ENCODE data around the gene TTC34. TPM values are rescaled to one million over a fixed set of nuclear protein-coding genes. Genes with fewer than 3 reads are reported as not detected.
"Not testable (repeated sequence)": the region's sequence is repeated elsewhere in the genome, so short reads cannot be mapped to it uniquely, and the experiment has no call there.

TTC34 gene
- total RNA-seq, 1 experiment from 2014 or later: not detected

GRCh38 chr1:2805801-2806430 is 4.4 kb upstream of the TTC34 start:
- no peak for DNase-seq (ENCODE audit: low read depth)
- in situ Hi-C loops (cut with HindIII; ENCODE audit: low pct_unique_long_range_greater_than_20kb, low sequenced_read_pairs): no loop called here

GRCh38 chr1:2804628-2805351 is 3.3 kb upstream of the TTC34 start:
- in situ Hi-C loops (cut with HindIII; ENCODE audit: low pct_unique_long_range_greater_than_20kb, low sequenced_read_pairs): no loop called here
- DNase-seq (ENCODE audit: low read depth): no peak

GRCh38 chr1:2803931-2804627 is 2.6 kb upstream of the TTC34 start:
- in situ Hi-C loops (cut with HindIII; ENCODE audit: low pct_unique_long_range_greater_than_20kb, low sequenced_read_pairs): no loop called here
- no peak for DNase-seq (ENCODE audit: low read depth)

GRCh38 chr1:2803086-2803930 is 1.8 kb upstream of the TTC34 start:
- no peak for DNase-seq (ENCODE audit: low read depth)
- in situ Hi-C loops (cut with HindIII; ENCODE audit: low pct_unique_long_range_greater_than_20kb, low sequenced_read_pairs): no loop called here

GRCh38 chr1:2802421-2802961 is 998 bp upstream of the TTC34 start:
- in situ Hi-C loops (cut with HindIII; ENCODE audit: low pct_unique_long_range_greater_than_20kb, low sequenced_read_pairs): no loop called here
- DNase-seq (ENCODE audit: low read depth): no peak

GRCh38 chr1:2801046-2801445 is 447 bp downstream of the TTC34 start:
- in situ Hi-C loops (cut with HindIII; ENCODE audit: low pct_unique_long_range_greater_than_20kb, low sequenced_read_pairs): no loop called here
- no peak for DNase-seq (ENCODE audit: low read depth)

GRCh38 chr1:2800664-2801045 is 838 bp downstream of the TTC34 start:
- no peak for DNase-seq (ENCODE audit: low read depth)
- in situ Hi-C loops (cut with HindIII; ENCODE audit: low pct_unique_long_range_greater_than_20kb, low sequenced_read_pairs): no loop called here

- in situ Hi-C loops (cut with HindIII; ENCODE audit: low pct_unique_long_range_greater_than_20kb, low sequenced_read_pairs): no loop called here
- DNase-seq (ENCODE audit: low read depth): no peak
These were observed 1.5 kb downstream of the TTC34 start for GRCh38 chr1:2799811-2800663.

- in situ Hi-C loops (cut with HindIII; ENCODE audit: low pct_unique_long_range_greater_than_20kb, low sequenced_read_pairs): not testable (repeated sequence)
These were observed 2.5 kb downstream of the TTC34 start for GRCh38 chr1:2798958-2799357.

GRCh38 chr1:2797741-2798016 is 3.8 kb downstream of the TTC34 start:
- in situ Hi-C loops (cut with HindIII; ENCODE audit: low pct_unique_long_range_greater_than_20kb, low sequenced_read_pairs): no loop called here
- no peak for DNase-seq (ENCODE audit: low read depth)

More at GRCh38 chr1:2798958-2799357, 2.5 kb downstream of the TTC34 start:
- not testable (repeated sequence) for DNase-seq (ENCODE audit: low read depth)

- in situ Hi-C loops (cut with HindIII; ENCODE audit: low pct_unique_long_range_greater_than_20kb, low sequenced_read_pairs): no loop called here
- no peak for DNase-seq (ENCODE audit: low read depth)
These were observed 4.4 kb downstream of the TTC34 start for GRCh38 chr1:2796890-2797740.

- in situ Hi-C loops (cut with HindIII; ENCODE audit: low pct_unique_long_range_greater_than_20kb, low sequenced_read_pairs): no loop called here
These were observed 5.6 kb downstream of the TTC34 start for GRCh38 chr1:2795926-2796325.

GRCh38 chr1:2791027-2791760 is 10.3 kb downstream of the TTC34 start:
- in situ Hi-C loops (cut with HindIII; ENCODE audit: low pct_unique_long_range_greater_than_20kb, low sequenced_read_pairs): no loop called here
- DNase-seq (ENCODE audit: low read depth): no peak

More at GRCh38 chr1:2795926-2796325, 5.6 kb downstream of the TTC34 start:
- no peak for DNase-seq (ENCODE audit: low read depth)

GRCh38 chr1:2789986-2790581 is 11.4 kb downstream of the TTC34 start:
- in situ Hi-C loops (cut with HindIII; ENCODE audit: low pct_unique_long_range_greater_than_20kb, low sequenced_read_pairs): no loop called here

GRCh38 chr1:2789164-2789985 is 12.1 kb downstream of the TTC34 start:
- DNase-seq (ENCODE audit: low read depth): no peak
- in situ Hi-C loops (cut with HindIII; ENCODE audit: low pct_unique_long_range_greater_than_20kb, low sequenced_read_pairs): no loop called here

More at GRCh38 chr1:2789986-2790581, 11.4 kb downstream of the TTC34 start:
- no peak for DNase-seq (ENCODE audit: low read depth)

Measured in Caki2 (cell line).